H9 (cell line): ENCODE results near the gene MIOS. TPM values are rescaled to one million over a fixed set of nuclear protein-coding genes. Genes with fewer than 3 reads are reported as not detected.

Experiments used
- DNase-seq: peaks from one replicate; pipeline ENCODE4 v3.0.0-alpha.2; 2017
- H2AFZ ChIP-seq: one replicate; pipeline ENCODE4 v1.6.1; 2013; ENCODE audit warnings: mild to moderate bottlenecking, low read length, control low read depth, moderate library complexity
- H2AK5ac ChIP-seq: 2 replicates; pipeline ENCODE4 v1.6.1; 2013; ENCODE audit warnings: low read length, control low read depth, mixed read lengths; ENCODE audit not compliant: insufficient read length
- H2BK120ac ChIP-seq: one replicate; pipeline ENCODE4 v1.6.1; 2013; ENCODE audit warnings: low read depth, mild to moderate bottlenecking, low read length, control low read depth, inconsistent platforms; ENCODE audit not compliant: poor library complexity, severe bottlenecking
- H2BK12ac ChIP-seq: 2 replicates; pipeline ENCODE4 v1.6.1; 2013; ENCODE audit warnings: low read length, control low read depth, mixed read lengths, low read depth; ENCODE audit not compliant: insufficient read length
- H2BK15ac ChIP-seq: 2 replicates; pipeline ENCODE4 v1.6.1; 2013; ENCODE audit warnings: low read depth, low read length, control low read depth
- H2BK20ac ChIP-seq: one replicate; pipeline ENCODE4 v1.6.1; 2013; ENCODE audit warnings: low read depth, mild to moderate bottlenecking, low read length, control low read depth, inconsistent platforms; ENCODE audit not compliant: poor library complexity, severe bottlenecking
- H2BK5ac ChIP-seq: 2 replicates; pipeline ENCODE4 v1.6.1; 2013; ENCODE audit warnings: low read length, control low read depth, mixed read lengths; ENCODE audit not compliant: insufficient read length
- H3K14ac ChIP-seq: 2 replicates; pipeline ENCODE4 v1.6.1; 2013; ENCODE audit warnings: low read length, control low read depth; ENCODE audit not compliant: insufficient read depth
- H3K18ac ChIP-seq: 2 replicates; pipeline ENCODE4 v1.6.1; 2013; ENCODE audit warnings: low read depth, mild to moderate bottlenecking, mixed read lengths, low read length, control low read depth; ENCODE audit not compliant: insufficient read length
- H3K23ac ChIP-seq: 2 replicates; pipeline ENCODE4 v1.6.1; 2013; ENCODE audit warnings: low read length, control low read depth, mixed read lengths, low read depth; ENCODE audit not compliant: insufficient read length
- H3K23me2 ChIP-seq: 2 replicates; pipeline ENCODE4 v1.6.1; 2013; ENCODE audit warnings: low read depth, mild to moderate bottlenecking, mixed read lengths, low read length, control low read depth; ENCODE audit not compliant: insufficient read length, poor library complexity, severe bottlenecking
- H3K27ac ChIP-seq: 2 replicates; pipeline ENCODE4 v1.5.1; 2013; ENCODE audit warnings: low read length, control low read depth, mixed read lengths, low read depth; ENCODE audit not compliant: insufficient read length
- H3K27me3 ChIP-seq: 2 replicates; pipeline ENCODE4 v1.6.1; 2013; ENCODE audit warnings: low read length, control low read depth, inconsistent platforms; ENCODE audit not compliant: insufficient read depth
- H3K4ac ChIP-seq: 2 replicates; pipeline ENCODE4 v1.6.1; 2013; ENCODE audit warnings: low read depth, mild to moderate bottlenecking, control low read depth, inconsistent platforms, low read length, moderate library complexity
- H3K4me1 ChIP-seq: 2 replicates; pipeline ENCODE4 v1.6.1; 2013; ENCODE audit warnings: low read length, control low read depth, inconsistent platforms; ENCODE audit not compliant: insufficient read depth
- H3K4me2 ChIP-seq: 2 replicates; pipeline ENCODE4 v1.6.1; 2013; ENCODE audit warnings: low read length, control low read depth, mixed read lengths; ENCODE audit not compliant: insufficient read length, insufficient read depth
- H3K56ac ChIP-seq: 2 replicates; pipeline ENCODE4 v1.6.1; 2013; ENCODE audit warnings: low read depth, mild to moderate bottlenecking, mixed read lengths, low read length, control low read depth; ENCODE audit not compliant: insufficient read length
- H3K79me1 ChIP-seq: 2 replicates; pipeline ENCODE4 v1.6.1; 2013; ENCODE audit warnings: low read depth, mild to moderate bottlenecking, moderate library complexity, low read length, control low read depth, inconsistent platforms; ENCODE audit not compliant: insufficient read depth, poor library complexity, severe bottlenecking
- H3K79me2 ChIP-seq: 2 replicates; pipeline ENCODE4 v1.6.1; 2013; ENCODE audit warnings: low read length, control low read depth, inconsistent platforms; ENCODE audit not compliant: insufficient read depth
- H3K9ac ChIP-seq: 2 replicates; pipeline ENCODE4 v1.6.1; 2013; ENCODE audit warnings: low read length, control low read depth, mixed read lengths; ENCODE audit not compliant: insufficient read length; ENCODE audit errors: extremely low read depth
- H3K9me3 ChIP-seq: one replicate; pipeline ENCODE4 v1.6.1; 2013; ENCODE audit warnings: low read depth, low read length, inconsistent platforms; ENCODE audit not compliant: control insufficient read depth
- H3T11ph ChIP-seq: one replicate; pipeline ENCODE4 v1.6.1; 2013; ENCODE audit warnings: mild to moderate bottlenecking, low read length, control low read depth, inconsistent platforms
- H4K20me1 ChIP-seq: one replicate; pipeline ENCODE4 v1.6.1; 2013; ENCODE audit not compliant: control insufficient read depth, insufficient read length, insufficient read depth
- H4K5ac ChIP-seq: 2 replicates; pipeline ENCODE4 v1.6.1; 2013; ENCODE audit warnings: low read depth, mild to moderate bottlenecking, mixed read lengths, low read length, control low read depth; ENCODE audit not compliant: insufficient read length
- H4K8ac ChIP-seq: replicated peaks from 2 replicates; pipeline ENCODE4 v1.6.1; 2013; ENCODE audit warnings: low read length, control low read depth, mixed read lengths, low read depth; ENCODE audit not compliant: insufficient read length
- H4K91ac ChIP-seq: 2 replicates; pipeline ENCODE4 v1.6.1; 2013; ENCODE audit warnings: low read depth, mild to moderate bottlenecking, moderate library complexity, mixed read lengths, low read length, control low read depth; ENCODE audit not compliant: insufficient read length
- H3K27ac Mint-ChIP-seq, 3 experiments: 2 replicates in 2 of 3; 3 replicates in 1 of 3; pipeline ENCODE4 v1.8.0; 2020 to 2021; ENCODE audit warnings: mixed read lengths in 3 of 3, mild to moderate bottlenecking in 1 of 3, moderate library complexity in 1 of 3
- H3K27me3 Mint-ChIP-seq: 2 replicates; pipeline ENCODE4 v1.8.0; 2021; ENCODE audit warnings: low read depth, mild to moderate bottlenecking, moderate library complexity, mixed read lengths
- H3K36me3 Mint-ChIP-seq, 3 experiments: 2 replicates in 2 of 3; 3 replicates in 1 of 3; pipeline ENCODE4 v1.8.0; 2020 to 2021; ENCODE audit warnings: low read depth in 3 of 3, mixed read lengths in 3 of 3; ENCODE audit not compliant: insufficient read depth in 1 of 3
- H3K4me1 Mint-ChIP-seq, 2 experiments: 2 replicates each; pipeline ENCODE4 v1.8.0; 2020; ENCODE audit warnings: mixed read lengths in 2 of 2
- H3K4me3 Mint-ChIP-seq, 2 experiments: 2 replicates in 1 of 2; 3 replicates in 1 of 2; pipeline ENCODE4 v1.8.0; 2020 to 2021; ENCODE audit warnings: mild to moderate bottlenecking in 2 of 2, mixed read lengths in 2 of 2, moderate library complexity in 1 of 2
- H3K9me3 Mint-ChIP-seq, 2 experiments: 2 replicates in 1 of 2; 3 replicates in 1 of 2; pipeline ENCODE4 v1.8.0; 2020; ENCODE audit warnings: mild to moderate bottlenecking in 2 of 2, mixed read lengths in 2 of 2, moderate library complexity in 1 of 2
- WGBS: extraction: QIAGEN DNeasy Blood & Tissue Kit; methylation state at CpG from one replicate; pipeline ENCODE4 v1.1.7; 2013; ENCODE audit warnings: missing lambda C conversion rate, low lambda C conversion rate, mixed read lengths; ENCODE audit not compliant: insufficient read length; ENCODE audit errors: extremely low coverage; 5-methylcytosine and 5-hydroxymethylcytosine counted together
- total RNA-seq: library from RNA; stranded (reverse); gene quantifications from 2 replicates; pipeline ENCODE4 v1.2.1, GENCODE V29; 2021
- TF ChIP-seq, protein P1 (sequence below): fragments of 200-600 bp; sonication (generic); conservative IDR thresholded peaks from 3 replicates; pipeline ENCODE4 v1.8.0; 2021; ENCODE audit warnings: antibody characterized with exemption, mild to moderate bottlenecking

Gene MIOS
- total RNA-seq, 1 experiment from 2014 or later = 46.4 TPM

DNA sequence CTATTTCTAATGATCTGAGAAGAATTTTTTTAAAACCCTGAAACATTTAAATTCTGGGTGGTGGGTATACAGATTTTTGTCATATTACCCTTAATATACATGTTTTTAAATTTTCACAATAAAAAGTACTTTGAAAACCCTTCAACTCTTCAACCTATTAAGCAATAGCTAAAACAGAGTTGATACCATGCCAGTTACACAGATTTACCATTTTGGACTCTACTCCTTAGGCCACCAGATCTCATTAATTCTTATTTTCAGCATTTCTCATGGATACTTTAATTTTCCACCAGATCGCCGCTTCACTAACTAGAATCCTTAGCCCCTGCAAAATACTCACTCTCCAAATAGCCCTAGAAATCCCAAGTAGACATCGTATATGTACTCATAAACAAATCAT lies 18.3 kb upstream of the MIOS start:
- no peaks in the 10 kb centered on the region for H3K27me3 ChIP-seq
- no peak overlapping the region for H2BK12ac ChIP-seq
- H3K79me1 ChIP-seq = no peaks in the 10 kb centered on the region
- H3K9me3 ChIP-seq = no peaks in the 10 kb centered on the region
- no peak overlapping the region for H2AK5ac ChIP-seq
- no peak overlapping the region for H2AFZ ChIP-seq
- H3K4me1 ChIP-seq = no peaks in the 10 kb centered on the region
- no peak overlapping the region for H4K5ac ChIP-seq
- no peak overlapping the region for H3K27ac ChIP-seq
- DNase-seq = no peak
- no peak overlapping the region for H3K14ac ChIP-seq
- no CpG with 5 or more reads among the region's 3 CpGs for WGBS
- no peaks in the 10 kb centered on the region for H3K9me3 Mint-ChIP-seq
- H3K23me2 ChIP-seq = no peaks in the 10 kb centered on the region
- no peak overlapping the region for H3K9ac ChIP-seq
- no peaks in the 10 kb centered on the region for H3K36me3 Mint-ChIP-seq
- H3K79me2 ChIP-seq = no peaks in the 10 kb centered on the region
- H4K20me1 ChIP-seq = no peaks in the 10 kb centered on the region
- no peak overlapping the region for H2BK15ac ChIP-seq
- H2BK20ac ChIP-seq = no peak overlapping the region
- H2BK120ac ChIP-seq = no peak overlapping the region
- H4K8ac ChIP-seq = no peak overlapping the region
- no peak overlapping the region for H4K91ac ChIP-seq
- H3K4ac ChIP-seq = no peak overlapping the region
- no peak overlapping the region for H3K27ac Mint-ChIP-seq
- H3K27me3 Mint-ChIP-seq = no peaks in the 10 kb centered on the region
- no peak overlapping the region for H3K23ac ChIP-seq
- no peak overlapping the region for H2BK5ac ChIP-seq
- TF ChIP-seq, protein P1, sequence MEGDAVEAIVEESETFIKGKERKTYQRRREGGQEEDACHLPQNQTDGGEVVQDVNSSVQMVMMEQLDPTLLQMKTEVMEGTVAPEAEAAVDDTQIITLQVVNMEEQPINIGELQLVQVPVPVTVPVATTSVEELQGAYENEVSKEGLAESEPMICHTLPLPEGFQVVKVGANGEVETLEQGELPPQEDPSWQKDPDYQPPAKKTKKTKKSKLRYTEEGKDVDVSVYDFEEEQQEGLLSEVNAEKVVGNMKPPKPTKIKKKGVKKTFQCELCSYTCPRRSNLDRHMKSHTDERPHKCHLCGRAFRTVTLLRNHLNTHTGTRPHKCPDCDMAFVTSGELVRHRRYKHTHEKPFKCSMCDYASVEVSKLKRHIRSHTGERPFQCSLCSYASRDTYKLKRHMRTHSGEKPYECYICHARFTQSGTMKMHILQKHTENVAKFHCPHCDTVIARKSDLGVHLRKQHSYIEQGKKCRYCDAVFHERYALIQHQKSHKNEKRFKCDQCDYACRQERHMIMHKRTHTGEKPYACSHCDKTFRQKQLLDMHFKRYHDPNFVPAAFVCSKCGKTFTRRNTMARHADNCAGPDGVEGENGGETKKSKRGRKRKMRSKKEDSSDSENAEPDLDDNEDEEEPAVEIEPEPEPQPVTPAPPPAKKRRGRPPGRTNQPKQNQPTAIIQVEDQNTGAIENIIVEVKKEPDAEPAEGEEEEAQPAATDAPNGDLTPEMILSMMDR = no peak
- H3K18ac ChIP-seq = no peak overlapping the region
- no peaks in the 10 kb centered on the region for H3K4me1 Mint-ChIP-seq
- no peak overlapping the region for H3K56ac ChIP-seq
- no peak overlapping the region for H3K4me3 Mint-ChIP-seq
- no peak overlapping the region for H3K4me2 ChIP-seq
- H3T11ph ChIP-seq = no peak overlapping the region
